Trophoblast cell (in vitro differentiated cells and primary cell): ENCODE results near the gene LRRC40.

Experiments used
- DNase-seq, 2 donors: peaks; one replicate each; pipeline ENCODE4 v3.0.0-alpha.2; 2016
- H2AFZ ChIP-seq: 2 replicates; pipeline ENCODE4 v1.6.1; 2013; ENCODE audit warnings: low read length, moderate library complexity, mild to moderate bottlenecking; ENCODE audit not compliant: insufficient read depth, poor library complexity
- H2AK5ac ChIP-seq: 2 replicates; pipeline ENCODE4 v1.6.1; 2013; ENCODE audit warnings: mild to moderate bottlenecking, low read length
- H2BK120ac ChIP-seq: 2 replicates; pipeline ENCODE4 v1.6.1; 2013; ENCODE audit warnings: low read length, mild to moderate bottlenecking, moderate library complexity; ENCODE audit not compliant: insufficient read depth, poor library complexity
- H2BK12ac ChIP-seq: 2 replicates; pipeline ENCODE4 v1.6.1; 2013; ENCODE audit warnings: mild to moderate bottlenecking, low read length, moderate library complexity
- H2BK5ac ChIP-seq: 2 replicates; pipeline ENCODE4 v1.6.1; 2013; ENCODE audit warnings: low read length, low read depth, moderate library complexity, mild to moderate bottlenecking; ENCODE audit not compliant: poor library complexity
- H3K14ac ChIP-seq: 2 replicates; pipeline ENCODE4 v1.6.1; 2013; ENCODE audit warnings: mild to moderate bottlenecking, low read length
- H3K18ac ChIP-seq: 2 replicates; pipeline ENCODE4 v1.6.1; 2013; ENCODE audit warnings: mild to moderate bottlenecking, low read length
- H3K23ac ChIP-seq: 2 replicates; pipeline ENCODE4 v1.6.1; 2013; ENCODE audit warnings: low read length
- H3K27ac ChIP-seq: 2 replicates; pipeline ENCODE4 v1.5.1; 2013; ENCODE audit warnings: low read depth, mild to moderate bottlenecking, inconsistent platforms, low read length, moderate library complexity
- H3K27me3 ChIP-seq: 2 replicates; pipeline ENCODE4 v1.6.1; 2013; ENCODE audit warnings: inconsistent platforms, mild to moderate bottlenecking, low read length, moderate library complexity; ENCODE audit not compliant: insufficient read depth
- H3K36me3 ChIP-seq, 2 experiments: 1 replicate in 1 of 2; 2 replicates in 1 of 2; pipeline ENCODE4 v1.6.1; 2013; ENCODE audit warnings: low read length in 2 of 2, mild to moderate bottlenecking in 2 of 2, moderate library complexity in 1 of 2; ENCODE audit not compliant: insufficient read depth in 2 of 2, control insufficient read depth in 1 of 2
- H3K4ac ChIP-seq: 2 replicates; pipeline ENCODE4 v1.6.1; 2013; ENCODE audit warnings: low read depth, mild to moderate bottlenecking, low read length, moderate library complexity
- H3K4me1 ChIP-seq, 2 experiments: 1 replicate in 1 of 2; 2 replicates in 1 of 2; pipeline ENCODE4 v1.6.1; 2013; ENCODE audit warnings: low read length in 2 of 2, mild to moderate bottlenecking in 2 of 2, moderate library complexity in 1 of 2; ENCODE audit not compliant: insufficient read depth in 2 of 2, control insufficient read depth in 1 of 2
- H3K4me2 ChIP-seq: 2 replicates; pipeline ENCODE4 v1.6.1; 2013; ENCODE audit warnings: inconsistent platforms, mild to moderate bottlenecking, low read length, moderate library complexity
- H3K4me3 ChIP-seq: 2 replicates; pipeline ENCODE4 v1.5.1; 2013; ENCODE audit warnings: mild to moderate bottlenecking, low read depth, low read length, inconsistent platforms
- H3K79me1 ChIP-seq: one replicate; pipeline ENCODE4 v1.6.1; 2013; ENCODE audit warnings: low read length
- H3K79me2 ChIP-seq: 2 replicates; pipeline ENCODE4 v1.6.1; 2013; ENCODE audit warnings: low read length, mild to moderate bottlenecking; ENCODE audit not compliant: control insufficient read depth, insufficient read depth, poor library complexity
- H3K9ac ChIP-seq: 2 replicates; pipeline ENCODE4 v1.6.1; 2013; ENCODE audit warnings: mild to moderate bottlenecking, low read length
- H3K9me3 ChIP-seq: 2 replicates; pipeline ENCODE4 v1.6.1; 2013; ENCODE audit warnings: low read depth, mild to moderate bottlenecking, control low read depth, inconsistent platforms, low read length; ENCODE audit not compliant: insufficient read depth
- H4K12ac ChIP-seq: 2 replicates; pipeline ENCODE4 v1.6.1; 2013; ENCODE audit warnings: low read depth, mild to moderate bottlenecking, low read length, moderate library complexity
- H4K8ac ChIP-seq: 2 replicates; pipeline ENCODE4 v1.6.1; 2013; ENCODE audit warnings: low read depth, mild to moderate bottlenecking, low read length, moderate library complexity
- H4K91ac ChIP-seq: one replicate; pipeline ENCODE4 v1.6.1; 2013; ENCODE audit warnings: low read depth, mild to moderate bottlenecking, low read length, moderate library complexity
- WGBS: extraction: QIAGEN DNeasy Blood & Tissue Kit; methylation state at CpG from one replicate; pipeline ENCODE4 v1.1.7; 2013; ENCODE audit warnings: missing lambda C conversion rate; ENCODE audit not compliant: insufficient read length, insufficient coverage; ENCODE audit errors: extremely low coverage; 5-methylcytosine and 5-hydroxymethylcytosine counted together

The LRRC40 gene

DNA sequence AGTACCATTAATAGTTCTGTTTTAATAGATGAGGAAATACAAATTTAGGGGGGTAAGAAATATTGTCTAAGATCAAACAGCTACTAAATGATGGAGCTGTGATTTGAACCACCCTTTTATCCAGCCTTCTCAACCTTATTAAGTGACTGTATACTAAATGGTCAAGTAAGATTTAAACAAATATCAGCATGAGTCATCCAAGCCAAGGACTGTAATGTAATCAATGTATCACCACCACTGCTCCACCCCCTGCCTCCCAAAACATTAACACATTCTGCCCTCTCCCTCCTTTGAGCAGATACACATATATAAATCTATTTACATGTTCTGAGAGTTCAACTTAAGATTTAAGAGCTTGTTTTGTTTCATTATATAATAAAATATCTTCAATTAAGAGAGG lies 58.9 kb downstream of the LRRC40 start:
- Histone ChIP-seq H3K79me2 (no peaks in the 10 kb centered on the region), H2AFZ (no peak overlapping the region), H3K9me3 (no peaks in the 10 kb centered on the region), H4K91ac (no peak overlapping the region), H3K4me2 (no peak overlapping the region), H2BK12ac (no peak overlapping the region), H3K4ac (no peak overlapping the region), H3K4me3 (no peak overlapping the region), H3K27me3 (no peaks in the 10 kb centered on the region), H3K9ac (no peak overlapping the region), H4K8ac (no peak overlapping the region), H3K4me1 (no peaks in the 10 kb centered on the region), H4K12ac (no peak overlapping the region), H2BK120ac (no peak overlapping the region), H2AK5ac (no peak overlapping the region), H3K14ac (no peak overlapping the region), H3K27ac (no peak overlapping the region), H3K18ac (no peak overlapping the region), H3K79me1 (no peaks in the 10 kb centered on the region), H3K23ac (no peak overlapping the region), H3K36me3 (peaks cover 0 to 2% of the 10 kb centered on the region in 2 experiments), H2BK5ac (no peak overlapping the region)
- DNase-seq = no peak

DNA sequence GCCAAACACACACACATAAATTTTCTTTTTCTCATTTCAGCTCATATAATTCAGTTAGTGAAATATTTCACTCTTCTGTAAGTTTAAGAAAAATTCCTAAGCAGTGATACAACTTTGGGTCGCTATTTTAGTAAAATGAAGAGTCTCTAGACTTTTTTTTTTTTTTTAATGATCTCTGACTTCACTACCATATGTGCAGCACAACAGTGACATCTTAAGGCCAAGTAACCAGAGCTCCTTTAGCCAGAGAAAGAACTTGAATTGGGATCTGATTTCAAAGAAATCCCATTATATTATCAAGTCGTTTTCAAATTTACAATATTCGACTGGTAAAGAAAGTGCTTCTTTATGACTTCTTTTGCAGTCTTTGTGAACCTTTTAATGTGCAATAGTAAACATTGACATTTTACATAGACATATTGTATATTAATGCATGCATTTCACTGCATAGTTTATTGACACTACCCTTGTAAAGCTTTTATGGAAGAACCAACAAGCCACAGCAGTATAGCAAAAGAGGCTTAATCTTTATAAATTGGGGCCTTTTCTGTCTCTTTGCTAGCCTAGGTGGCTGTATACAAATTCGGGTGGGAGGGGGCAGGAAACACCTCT lies 62.2 kb downstream of the LRRC40 start:
- Histone ChIP-seq H3K9me3 (no peaks in the 10 kb centered on the region), H4K91ac (no peak overlapping the region), H3K79me1 (no peaks in the 10 kb centered on the region), H3K23ac (no peak overlapping the region), H3K27me3 (no peaks in the 10 kb centered on the region), H3K36me3 (peaks cover 0 to 2% of the 10 kb centered on the region in 2 experiments), H3K4me1 (no peaks in the 10 kb centered on the region), H3K9ac (no peak overlapping the region), H3K79me2 (no peaks in the 10 kb centered on the region), H3K14ac (no peak overlapping the region), H3K27ac (no peak overlapping the region), H4K12ac (no peak overlapping the region), H2AFZ (no peak overlapping the region), H2AK5ac (no peak overlapping the region), H2BK120ac (no peak overlapping the region), H2BK5ac (no peak overlapping the region), H2BK12ac (no peak overlapping the region), H3K4me2 (no peak overlapping the region), H3K4me3 (no peak overlapping the region), H4K8ac (no peak overlapping the region), H3K18ac (no peak overlapping the region), H3K4ac (no peak overlapping the region)
- no CpG with 5 or more reads among the region's 4 CpGs for WGBS
- no peak for DNase-seq

DNA sequence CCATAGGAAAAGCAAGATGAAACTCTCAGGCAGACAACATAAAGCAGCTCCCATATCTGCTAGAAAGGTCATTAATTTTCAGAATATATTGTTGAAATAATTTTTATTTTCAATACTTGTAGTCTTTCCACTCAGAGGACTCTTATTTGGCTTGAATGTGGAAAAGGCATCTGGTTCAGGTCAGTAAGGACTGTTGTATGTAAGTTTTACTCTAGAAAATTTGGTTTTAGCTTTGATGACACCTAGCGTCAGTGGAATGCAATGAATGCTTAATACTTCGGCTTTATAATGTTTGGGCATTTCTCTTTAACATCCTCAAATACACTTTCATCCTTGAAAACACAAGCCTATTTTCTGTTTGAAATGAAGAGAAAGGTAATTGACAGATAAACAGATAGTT lies 63.3 kb downstream of the LRRC40 start:
- no peak overlapping the region for H2BK12ac ChIP-seq
- no peak overlapping the region for H3K23ac ChIP-seq
- WGBS = no CpG with 5 or more reads among the region's 2 CpGs
- no peak overlapping the region for H3K18ac ChIP-seq
- H3K4me1 ChIP-seq = no peaks in the 10 kb centered on the region
- H2BK120ac ChIP-seq = no peak overlapping the region
- no peak overlapping the region for H2AFZ ChIP-seq
- H3K27me3 ChIP-seq = no peaks in the 10 kb centered on the region
- no peak overlapping the region for H2AK5ac ChIP-seq
- no peak overlapping the region for H3K4me3 ChIP-seq
- H3K27ac ChIP-seq = no peak overlapping the region
- no peaks in the 10 kb centered on the region for H3K79me2 ChIP-seq
- DNase-seq = no peak
- no peak overlapping the region for H3K4me2 ChIP-seq
- peaks cover 0 to 2% of the 10 kb centered on the region in 2 experiments for H3K36me3 ChIP-seq
- no peaks in the 10 kb centered on the region for H3K9me3 ChIP-seq
- H3K14ac ChIP-seq = no peak overlapping the region
- no peaks in the 10 kb centered on the region for H3K79me1 ChIP-seq
- no peak overlapping the region for H4K91ac ChIP-seq
- H3K4ac ChIP-seq = no peak overlapping the region
- no peak overlapping the region for H4K12ac ChIP-seq
- H4K8ac ChIP-seq = no peak overlapping the region
- no peak overlapping the region for H3K9ac ChIP-seq
- no peak overlapping the region for H2BK5ac ChIP-seq

DNA sequence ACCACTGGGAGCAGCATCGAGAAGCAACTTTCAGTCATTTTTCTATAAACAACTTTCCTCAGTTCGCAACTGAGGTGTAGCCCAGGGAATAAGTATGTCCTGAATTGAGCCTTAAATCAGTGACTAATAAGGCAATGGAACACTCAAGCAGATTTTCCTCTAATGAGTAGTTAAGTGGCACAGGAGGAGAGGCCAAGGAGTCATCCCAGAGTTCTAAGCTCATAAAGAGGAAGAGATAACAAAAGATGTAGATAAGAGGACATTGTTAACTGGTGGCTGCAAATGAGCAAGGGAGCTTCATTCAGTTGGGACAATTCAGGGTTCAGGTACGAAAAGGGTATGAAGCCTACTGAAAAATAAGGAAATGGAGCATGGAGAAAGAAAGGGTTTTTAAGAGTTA lies 64.5 kb downstream of the LRRC40 start:
- Histone ChIP-seq H3K79me2 (no peaks in the 10 kb centered on the region), H2AFZ (no peak overlapping the region), H2AK5ac (no peak overlapping the region), H3K4ac (no peak overlapping the region), H3K4me3 (no peak overlapping the region), H3K18ac (no peak overlapping the region), H3K9me3 (no peaks in the 10 kb centered on the region), H4K8ac (no peak overlapping the region), H3K27me3 (no peaks in the 10 kb centered on the region), H3K36me3 (peaks cover 0 to under 1% of the 10 kb centered on the region in 2 experiments), H4K91ac (no peak overlapping the region), H3K4me1 (no peaks in the 10 kb centered on the region), H3K4me2 (no peak overlapping the region), H3K14ac (no peak overlapping the region), H4K12ac (no peak overlapping the region), H2BK5ac (no peak overlapping the region), H3K27ac (no peak overlapping the region), H2BK120ac (no peak overlapping the region), H3K9ac (no peak overlapping the region), H3K23ac (no peak overlapping the region), H3K79me1 (no peaks in the 10 kb centered on the region), H2BK12ac (no peak overlapping the region)
- no CpG with 5 or more reads among the region's 3 CpGs for WGBS
- DNase-seq = no peak
